Smooth muscle cell (in vitro differentiated cells): ENCODE data around the gene SPIN1. TPM values are rescaled to one million over a fixed set of nuclear protein-coding genes. Genes with fewer than 3 reads are reported as not detected.
"Not testable (repeated sequence)": the region's sequence is repeated elsewhere in the genome, so short reads cannot be mapped to it uniquely, and the experiment has no call there.

Experiments used
- DNase-seq: peaks from one replicate; lab custom pipeline; 2025; ENCODE audit not compliant: unreplicated experiment; lab: John Stamatoyannopoulos, UW
- H2AFZ ChIP-seq: fragments of 200-600 bp; sonication (generic); 2 replicates; pipeline ENCODE4 v1.6.0; 2016; ENCODE audit warnings: antibody characterized with exemption, low read depth, mild to moderate bottlenecking
- H3F3A ChIP-seq: fragments of 200-600 bp; sonication (generic); 2 replicates; pipeline ENCODE4 v1.6.0; 2017; ENCODE audit warnings: antibody characterized with exemption, low read depth
- H3K27ac ChIP-seq: fragments of 200-600 bp; sonication (generic); 2 replicates; pipeline ENCODE4 v1.5.1; 2016; ENCODE audit warnings: low read depth, mild to moderate bottlenecking
- H3K27me3 ChIP-seq: fragments of 200-600 bp; sonication (generic); 2 replicates; pipeline ENCODE4 v1.6.1; 2016; ENCODE audit warnings: low read depth, mild to moderate bottlenecking
- H3K36me3 ChIP-seq: fragments of 200-600 bp; sonication (generic); 2 replicates; pipeline ENCODE4 v1.5.1; 2016; ENCODE audit warnings: low read depth
- H3K4me1 ChIP-seq: fragments of 200-600 bp; sonication (generic); 2 replicates; pipeline ENCODE4 v1.5.1; 2016; ENCODE audit warnings: low read depth
- H3K4me2 ChIP-seq: fragments of 200-600 bp; sonication (generic); 2 replicates; pipeline ENCODE4 v1.6.0; 2016; ENCODE audit warnings: mild to moderate bottlenecking
- H3K4me3 ChIP-seq: fragments of 200-600 bp; sonication (generic); 2 replicates; pipeline ENCODE4 v1.5.1; 2016; ENCODE audit warnings: mild to moderate bottlenecking
- H3K79me2 ChIP-seq: fragments of 200-600 bp; sonication (generic); 2 replicates; pipeline ENCODE4 v1.6.0; 2016; ENCODE audit warnings: low read depth, mild to moderate bottlenecking
- H3K9ac ChIP-seq: fragments of 200-600 bp; sonication (generic); 2 replicates; pipeline ENCODE4 v1.6.0; 2016; ENCODE audit warnings: low read depth
- H3K9me3 ChIP-seq: fragments of 200-600 bp; sonication (generic); replicated peaks from 2 replicates; pipeline ENCODE4 v1.5.1; 2016; ENCODE audit warnings: low read depth
- H4K20me1 ChIP-seq: fragments of 200-600 bp; sonication (generic); 2 replicates; pipeline ENCODE4 v1.6.0; 2016; ENCODE audit warnings: low read depth
- WGBS: methylation state at CpG from one replicate; pipeline ENCODE4 v1.1.7; 2016; ENCODE audit warnings: low lambda C conversion rate; 5-methylcytosine and 5-hydroxymethylcytosine counted together
- polyA plus RNA-seq: library from polyadenylated mRNA; unstranded; fragments of >200 nt; fragmentation: Nextera tagmentation; extraction: Ambion mirVana; gene quantifications from 2 replicates; pipeline ENCODE4 v1.2.1, GENCODE V29; 2016
- total RNA-seq: library from RNA; depleted of rRNA; stranded (reverse); fragments of >200 nt; gene quantifications from 2 replicates; pipeline ENCODE4 v1.2.3, GENCODE V29; 2014
- TF ChIP-seq, protein P1 (sequence below): fragments of 200-600 bp; sonication (generic); IDR thresholded peaks from 2 replicates; pipeline ENCODE4 v1.5.1; 2017; ENCODE audit warnings: borderline replicate concordance, mild to moderate bottlenecking, antibody characterized with exemption; ENCODE audit not compliant: insufficient read depth, poor library complexity, severe bottlenecking

SPIN1 gene
- total and polyA plus RNA-seq, 2 experiments from 2014 or later = 56.4 to 122 TPM

DNA sequence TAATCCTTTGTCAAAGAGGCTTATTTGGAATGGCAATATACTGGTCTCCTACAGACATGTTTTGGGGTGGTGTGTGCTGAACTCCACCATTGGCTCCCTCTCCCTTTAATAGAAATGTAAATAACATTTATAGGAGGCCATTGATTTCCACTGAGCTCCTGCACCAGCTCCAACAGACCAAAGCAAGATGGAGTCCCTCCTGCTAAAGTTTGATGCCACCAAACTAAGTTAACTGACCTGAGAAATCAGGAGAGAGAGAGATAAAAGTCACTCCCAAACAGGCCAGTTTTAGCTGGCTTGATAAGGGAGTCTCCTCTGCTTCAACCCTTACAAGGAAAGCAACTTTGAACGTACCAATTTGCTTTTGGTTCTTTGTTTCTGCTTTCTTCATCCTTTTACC, 8.1 kb upstream of the SPIN1 start:
- no peak overlapping the region for H3K4me2 ChIP-seq
- H3K36me3 ChIP-seq = no peaks in the 10 kb centered on the region
- no peak overlapping the region for H3K27ac ChIP-seq
- no peaks in the 10 kb centered on the region for H3K79me2 ChIP-seq
- H2AFZ ChIP-seq = no peak overlapping the region
- TF ChIP-seq, protein P1, sequence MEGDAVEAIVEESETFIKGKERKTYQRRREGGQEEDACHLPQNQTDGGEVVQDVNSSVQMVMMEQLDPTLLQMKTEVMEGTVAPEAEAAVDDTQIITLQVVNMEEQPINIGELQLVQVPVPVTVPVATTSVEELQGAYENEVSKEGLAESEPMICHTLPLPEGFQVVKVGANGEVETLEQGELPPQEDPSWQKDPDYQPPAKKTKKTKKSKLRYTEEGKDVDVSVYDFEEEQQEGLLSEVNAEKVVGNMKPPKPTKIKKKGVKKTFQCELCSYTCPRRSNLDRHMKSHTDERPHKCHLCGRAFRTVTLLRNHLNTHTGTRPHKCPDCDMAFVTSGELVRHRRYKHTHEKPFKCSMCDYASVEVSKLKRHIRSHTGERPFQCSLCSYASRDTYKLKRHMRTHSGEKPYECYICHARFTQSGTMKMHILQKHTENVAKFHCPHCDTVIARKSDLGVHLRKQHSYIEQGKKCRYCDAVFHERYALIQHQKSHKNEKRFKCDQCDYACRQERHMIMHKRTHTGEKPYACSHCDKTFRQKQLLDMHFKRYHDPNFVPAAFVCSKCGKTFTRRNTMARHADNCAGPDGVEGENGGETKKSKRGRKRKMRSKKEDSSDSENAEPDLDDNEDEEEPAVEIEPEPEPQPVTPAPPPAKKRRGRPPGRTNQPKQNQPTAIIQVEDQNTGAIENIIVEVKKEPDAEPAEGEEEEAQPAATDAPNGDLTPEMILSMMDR = no peak
- no peak overlapping the region for H3K4me3 ChIP-seq
- H3K9me3 ChIP-seq = no peaks in the 10 kb centered on the region
- H3K4me1 ChIP-seq = no peaks in the 10 kb centered on the region
- no peaks in the 10 kb centered on the region for H4K20me1 ChIP-seq
- 91% methylated on average over 1 of the region's 1 CpG for WGBS
- H3K9ac ChIP-seq = no peak overlapping the region
- DNase-seq = no peak
- H3F3A ChIP-seq = no peaks in the 10 kb centered on the region
- H3K27me3 ChIP-seq = no peaks in the 10 kb centered on the region

DNA sequence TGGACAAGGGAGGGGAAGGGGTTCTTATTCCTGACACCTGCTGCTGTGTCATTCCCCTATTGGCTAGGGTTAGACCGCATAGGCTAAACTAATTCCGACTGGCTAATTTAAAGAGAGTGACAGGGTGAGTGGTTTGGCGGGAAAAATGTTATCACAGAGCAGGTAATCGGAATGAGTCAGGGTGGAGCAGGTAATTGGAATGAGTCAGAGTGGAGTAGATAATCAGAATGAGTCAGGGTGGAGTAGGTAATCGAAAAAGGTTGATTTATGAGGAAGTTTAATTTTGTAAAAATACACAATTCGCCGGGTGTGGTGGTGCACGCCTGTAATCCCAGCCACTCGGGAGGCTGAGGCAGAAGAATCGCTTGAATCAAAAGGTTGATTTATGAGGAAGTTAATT, 6.9 kb upstream of the SPIN1 start:
- H3K27me3 ChIP-seq, H3K79me2 ChIP-seq, H3K4me3 ChIP-seq, H3K4me1 ChIP-seq, H3K9me3 ChIP-seq, DNase-seq, H3K36me3 ChIP-seq, H4K20me1 ChIP-seq, H3K27ac ChIP-seq, H2AFZ ChIP-seq, H3F3A ChIP-seq, H3K9ac ChIP-seq, H3K4me2 ChIP-seq: not testable (repeated sequence)
- 86% methylated on average over 10 of the region's 10 CpGs for WGBS

DNA sequence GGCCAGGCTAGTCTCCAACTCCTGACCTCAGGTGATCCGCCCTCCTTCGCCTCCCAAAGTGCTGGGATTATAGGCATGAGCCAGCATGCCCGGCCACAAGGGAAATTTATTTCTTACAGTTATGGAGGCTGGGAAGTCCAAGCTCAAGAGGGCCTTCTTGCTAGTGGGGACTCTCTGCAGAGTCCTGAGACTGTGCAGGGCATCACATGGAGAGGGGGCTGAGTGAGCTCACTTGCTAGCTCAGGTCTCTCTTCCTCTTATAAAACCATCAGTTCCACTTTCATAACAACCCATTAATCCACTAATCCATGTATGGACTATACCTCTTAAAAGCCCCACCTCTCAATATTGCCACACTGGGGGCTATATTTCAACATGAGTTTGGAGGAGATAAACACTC, 5.1 kb upstream of the SPIN1 start:
- Histone ChIP-seq H3K4me3 (no peak overlapping the region), H3K79me2 (no peaks in the 10 kb centered on the region), H3K36me3 (no peaks in the 10 kb centered on the region), H3K27ac (no peak overlapping the region), H2AFZ (no peak overlapping the region), H3F3A (no peaks in the 10 kb centered on the region), H3K9me3 (no peaks in the 10 kb centered on the region), H3K4me2 (no peak overlapping the region), H3K4me1 (peaks cover 7% of the 10 kb centered on the region), H3K27me3 (no peaks in the 10 kb centered on the region), H4K20me1 (no peaks in the 10 kb centered on the region), H3K9ac (no peak overlapping the region)
- WGBS = 89% methylated on average over 3 of the region's 3 CpGs
- DNase-seq = no peak
- TF ChIP-seq, protein P1 = no peak

DNA sequence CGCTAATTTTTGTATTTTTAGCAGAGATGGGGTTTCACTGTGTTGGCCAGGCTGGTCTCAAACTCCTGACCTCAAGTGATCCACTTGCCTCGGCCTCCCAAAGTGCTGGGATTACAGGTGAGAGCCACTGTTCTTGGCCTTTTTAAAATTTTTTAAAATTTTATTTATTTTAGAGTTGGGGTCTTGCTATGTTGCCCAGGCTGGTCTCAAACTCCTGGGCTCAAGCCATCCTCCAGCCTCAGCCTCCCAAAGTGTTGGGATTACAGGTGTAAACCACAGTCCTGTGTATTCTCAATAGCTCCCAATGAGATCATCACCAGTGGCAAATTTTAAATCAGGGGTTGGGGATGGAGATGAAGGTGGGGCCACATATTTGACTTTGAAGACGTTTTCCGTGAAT, 2.1 kb upstream of the SPIN1 start:
- not testable (repeated sequence) for H3K4me3 ChIP-seq, H3K27me3 ChIP-seq, H3K9ac ChIP-seq, H3K36me3 ChIP-seq, H3F3A ChIP-seq, H3K9me3 ChIP-seq, DNase-seq, H3K27ac ChIP-seq, H3K4me2 ChIP-seq, H2AFZ ChIP-seq
- WGBS = 96% methylated on average over 4 of the region's 4 CpGs
- peaks cover 15% of the 10 kb centered on the region for H4K20me1 ChIP-seq
- H3K4me1 ChIP-seq = peaks cover 18% of the 10 kb centered on the region
- peaks cover 22% of the 10 kb centered on the region for H3K79me2 ChIP-seq

DNA sequence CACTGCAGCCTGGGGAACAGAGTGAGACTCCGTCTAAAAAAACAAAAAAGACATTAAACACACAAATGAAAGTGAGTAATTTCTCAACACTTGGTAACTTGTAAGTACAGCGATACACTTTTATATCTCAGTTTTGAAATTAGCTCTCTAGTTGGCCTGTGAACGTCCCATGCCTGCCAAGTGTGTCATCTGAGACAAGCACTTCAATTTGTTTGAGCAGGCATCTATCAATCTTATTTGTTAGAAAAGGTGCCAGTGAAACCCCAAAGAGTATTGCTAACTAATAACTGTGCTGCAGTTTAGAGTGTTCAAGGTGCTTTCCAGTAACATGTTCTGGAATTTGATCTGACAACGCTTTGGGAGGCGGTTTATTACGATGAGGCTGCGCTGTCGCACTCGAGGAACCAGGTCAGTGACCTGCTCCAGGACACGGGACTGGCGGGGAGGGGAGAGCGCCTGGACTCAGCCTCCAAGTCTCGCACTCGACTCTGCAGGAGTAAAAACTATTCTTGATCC, 1.1 kb upstream of the SPIN1 start:
- peak overlapping the region; percentile 95 for H2AFZ ChIP-seq
- peaks cover 24% of the 10 kb centered on the region for H4K20me1 ChIP-seq
- H3K79me2 ChIP-seq = peaks cover 31% of the 10 kb centered on the region
- WGBS = 15% methylated on average over 14 of the region's 14 CpGs
- TF ChIP-seq, protein P1 = no peak
- peak overlapping the region; percentile 98 for H3K4me2 ChIP-seq
- no peak for DNase-seq
- H3K9me3 ChIP-seq = no peaks in the 10 kb centered on the region
- peaks cover 18% of the 10 kb centered on the region for H3K4me1 ChIP-seq
- peak overlapping the region; percentile 88 for H3K27ac ChIP-seq
- peak overlapping the region; percentile 83 for H3K9ac ChIP-seq
- H3K36me3 ChIP-seq = no peaks in the 10 kb centered on the region
- H3F3A ChIP-seq = no peaks in the 10 kb centered on the region
- peak overlapping the region; percentile 97 for H3K4me3 ChIP-seq
- no peaks in the 10 kb centered on the region for H3K27me3 ChIP-seq
